OCI-LY1 (cell line): ENCODE results near the gene GGNBP2.
A peak's percentile ranks its signal among the peaks of the same experiment; 100 is the strongest.

Source experiments
- H2AFZ ChIP-seq: fragments of 200-600 bp; sonication (generic), shearing (Covaris generic); 2 replicates; pipeline ENCODE4 v1.6.0; 2014; ENCODE audit warnings: antibody characterized with exemption, mild to moderate bottlenecking, low read length
- H3F3A ChIP-seq: fragments of 200-600 bp; sonication (generic), shearing (Covaris generic); 2 replicates; pipeline ENCODE4 v1.6.0; 2014; ENCODE audit warnings: mild to moderate bottlenecking, antibody characterized with exemption, low read length, moderate library complexity; ENCODE audit not compliant: insufficient read depth
- H3K27ac ChIP-seq: fragments of 200-600 bp; sonication (generic); 2 replicates; pipeline ENCODE4 v1.5.1; 2014; ENCODE audit warnings: low read length, mixed run types, mild to moderate bottlenecking, low read depth; ENCODE audit not compliant: poor library complexity, severe bottlenecking
- H3K27me3 ChIP-seq: fragments of 200-600 bp; sonication (generic); 2 replicates; pipeline ENCODE4 v1.6.0; 2014; ENCODE audit warnings: antibody characterized with exemption, mild to moderate bottlenecking, low read length, moderate library complexity; ENCODE audit not compliant: insufficient read depth
- H3K36me3 ChIP-seq: fragments of 200-600 bp; sonication (generic); 2 replicates; pipeline ENCODE4 v1.6.1; 2014; ENCODE audit warnings: mild to moderate bottlenecking, antibody characterized with exemption, low read length, moderate library complexity, mixed read lengths; ENCODE audit not compliant: insufficient read depth
- H3K4me1 ChIP-seq: fragments of 200-600 bp; sonication (generic); 2 replicates; pipeline ENCODE4 v1.5.1; 2014; ENCODE audit warnings: mild to moderate bottlenecking, low read length, moderate library complexity; ENCODE audit not compliant: insufficient read depth, severe bottlenecking
- H3K4me2 ChIP-seq: fragments of 200-600 bp; sonication (generic), shearing (Covaris generic); 2 replicates; pipeline ENCODE4 v1.6.1; 2014; ENCODE audit warnings: low read length
- H3K4me3 ChIP-seq: fragments of 200-600 bp; sonication (generic); 2 replicates; pipeline ENCODE4 v1.5.1; 2014; ENCODE audit warnings: low read length, low read depth, mild to moderate bottlenecking, mixed read lengths; ENCODE audit not compliant: poor library complexity, severe bottlenecking
- H3K79me2 ChIP-seq: fragments of 200-600 bp; shearing (Covaris generic); 2 replicates; pipeline ENCODE4 v1.6.1; 2016; ENCODE audit warnings: mixed run types, low read length, mixed read lengths; ENCODE audit not compliant: insufficient read depth
- H3K9ac ChIP-seq: fragments of 200-600 bp; sonication (generic), shearing (Covaris generic); 2 replicates; pipeline ENCODE4 v1.6.1; 2014; ENCODE audit warnings: mild to moderate bottlenecking, low read length, mixed read lengths
- H3K9me2 ChIP-seq: fragments of 200-600 bp; sonication (generic), shearing (Covaris generic); 2 replicates; pipeline ENCODE4 v1.6.1; 2014; ENCODE audit warnings: low read depth, mild to moderate bottlenecking, low read length, mixed read lengths
- H3K9me3 ChIP-seq: fragments of 200-600 bp; shearing (Covaris generic); 2 replicates; pipeline ENCODE4 v1.6.1; 2014; ENCODE audit warnings: low read length, mixed read lengths
- H4K20me1 ChIP-seq: fragments of 200-600 bp; sonication (generic), shearing (Covaris generic); 2 replicates; pipeline ENCODE4 v1.6.0; 2016; ENCODE audit warnings: mild to moderate bottlenecking, low read length; ENCODE audit not compliant: insufficient read depth
- EZH2 ChIP-seq: fragments of 200-600 bp; sonication (generic), shearing (Covaris generic); IDR thresholded peaks from 2 replicates; pipeline ENCODE4 v1.8.0; 2017; ENCODE audit warnings: borderline replicate concordance, mixed run types, mild to moderate bottlenecking, antibody characterized with exemption, low read length, moderate library complexity, mixed read lengths
- TF ChIP-seq, protein P1 (sequence below): fragments of 200-600 bp; sonication (generic), shearing (Covaris generic); IDR thresholded peaks from 2 replicates; pipeline ENCODE4 v1.5.1; 2017; ENCODE audit warnings: mild to moderate bottlenecking, antibody characterized with exemption, low read length, moderate library complexity, mixed read lengths

The GGNBP2 gene

DNA sequence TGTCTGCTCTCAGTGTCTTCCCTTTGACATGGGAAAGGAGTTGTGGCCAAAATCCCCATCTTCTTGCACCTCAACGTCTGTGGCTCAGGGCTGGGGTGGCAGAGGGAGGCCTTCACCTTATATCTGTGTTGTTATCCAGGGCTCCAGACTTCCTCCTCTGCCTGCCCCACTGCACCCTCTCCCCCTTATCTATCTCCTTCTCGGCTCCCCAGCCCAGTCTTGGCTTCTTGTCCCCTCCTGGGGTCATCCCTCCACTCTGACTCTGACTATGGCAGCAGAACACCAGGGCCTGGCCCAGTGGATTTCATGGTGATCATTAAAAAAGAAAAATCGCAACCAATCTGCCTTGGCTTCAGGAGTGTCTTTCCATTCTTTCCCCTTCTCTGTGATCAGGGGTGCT lies 55.7 kb downstream of the GGNBP2 start:
- no peaks in the 10 kb centered on the region for H3F3A ChIP-seq
- TF ChIP-seq, protein P1, sequence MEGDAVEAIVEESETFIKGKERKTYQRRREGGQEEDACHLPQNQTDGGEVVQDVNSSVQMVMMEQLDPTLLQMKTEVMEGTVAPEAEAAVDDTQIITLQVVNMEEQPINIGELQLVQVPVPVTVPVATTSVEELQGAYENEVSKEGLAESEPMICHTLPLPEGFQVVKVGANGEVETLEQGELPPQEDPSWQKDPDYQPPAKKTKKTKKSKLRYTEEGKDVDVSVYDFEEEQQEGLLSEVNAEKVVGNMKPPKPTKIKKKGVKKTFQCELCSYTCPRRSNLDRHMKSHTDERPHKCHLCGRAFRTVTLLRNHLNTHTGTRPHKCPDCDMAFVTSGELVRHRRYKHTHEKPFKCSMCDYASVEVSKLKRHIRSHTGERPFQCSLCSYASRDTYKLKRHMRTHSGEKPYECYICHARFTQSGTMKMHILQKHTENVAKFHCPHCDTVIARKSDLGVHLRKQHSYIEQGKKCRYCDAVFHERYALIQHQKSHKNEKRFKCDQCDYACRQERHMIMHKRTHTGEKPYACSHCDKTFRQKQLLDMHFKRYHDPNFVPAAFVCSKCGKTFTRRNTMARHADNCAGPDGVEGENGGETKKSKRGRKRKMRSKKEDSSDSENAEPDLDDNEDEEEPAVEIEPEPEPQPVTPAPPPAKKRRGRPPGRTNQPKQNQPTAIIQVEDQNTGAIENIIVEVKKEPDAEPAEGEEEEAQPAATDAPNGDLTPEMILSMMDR: no peak
- TF ChIP-seq EZH2: no peak
- no peaks in the 10 kb centered on the region for H4K20me1 ChIP-seq
- peak overlapping the region; percentile 88 for H3K4me3 ChIP-seq
- H3K9ac ChIP-seq: peak overlapping the region; percentile 83; the same call in 1 of the 2 replicates
- H3K4me2 ChIP-seq: peak overlapping the region; percentile 86; the same call in 1 of the 2 replicates
- H2AFZ ChIP-seq: no peak overlapping the region
- H3K36me3 ChIP-seq: no peaks in the 10 kb centered on the region; the same call in 1 of the 2 replicates
- H3K79me2 ChIP-seq: no peaks in the 10 kb centered on the region
- no peaks in the 10 kb centered on the region for H3K9me2 ChIP-seq
- no peaks in the 10 kb centered on the region for H3K27me3 ChIP-seq
- H3K9me3 ChIP-seq: no peaks in the 10 kb centered on the region
- peak overlapping the region; percentile 21 for H3K27ac ChIP-seq
- H3K4me1 ChIP-seq: peaks cover 28% of the 10 kb centered on the region

DNA sequence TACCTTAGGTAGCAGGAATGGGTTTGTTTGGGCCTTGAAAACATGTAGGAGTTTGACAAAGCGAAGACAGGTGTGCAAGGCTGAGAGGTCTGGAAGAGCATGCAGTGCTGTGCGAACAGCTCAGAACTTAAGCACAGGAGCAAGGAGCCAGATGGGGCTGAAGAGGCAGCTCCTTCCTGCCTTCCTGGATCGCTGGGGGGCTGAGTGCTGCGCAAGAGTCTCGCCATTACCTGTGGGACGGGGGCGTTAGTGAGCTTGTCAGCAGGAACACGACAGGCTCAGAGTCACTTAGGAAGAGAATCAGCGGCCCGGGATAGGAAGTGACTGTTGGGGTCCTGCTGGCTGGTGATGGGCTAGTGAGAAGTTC lies 56.2 kb downstream of the GGNBP2 start:
- Histone ChIP-seq H3K9me2 (no peaks in the 10 kb centered on the region), H4K20me1 (no peaks in the 10 kb centered on the region), H3K4me1 (peaks cover 32% of the 10 kb centered on the region), H3K27ac (peak overlapping the region; percentile 21), H2AFZ (0 out of 2 replicates have a peak overlapping the region, but pooled peaks have one; percentile 4), H3F3A (no peaks in the 10 kb centered on the region), H3K36me3 (no peaks in the 10 kb centered on the region; the same call in 1 of the 2 replicates), H3K9me3 (no peaks in the 10 kb centered on the region), H3K27me3 (no peaks in the 10 kb centered on the region), H3K4me3 (peak overlapping the region; percentile 88), H3K4me2 (peak overlapping the region; percentile 86), H3K9ac (peak overlapping the region; percentile 83), H3K79me2 (no peaks in the 10 kb centered on the region)
- TF ChIP-seq, protein P1: peak; percentile 31; the same call in 1 of the 2 replicates
- TF ChIP-seq EZH2: no peak

DNA sequence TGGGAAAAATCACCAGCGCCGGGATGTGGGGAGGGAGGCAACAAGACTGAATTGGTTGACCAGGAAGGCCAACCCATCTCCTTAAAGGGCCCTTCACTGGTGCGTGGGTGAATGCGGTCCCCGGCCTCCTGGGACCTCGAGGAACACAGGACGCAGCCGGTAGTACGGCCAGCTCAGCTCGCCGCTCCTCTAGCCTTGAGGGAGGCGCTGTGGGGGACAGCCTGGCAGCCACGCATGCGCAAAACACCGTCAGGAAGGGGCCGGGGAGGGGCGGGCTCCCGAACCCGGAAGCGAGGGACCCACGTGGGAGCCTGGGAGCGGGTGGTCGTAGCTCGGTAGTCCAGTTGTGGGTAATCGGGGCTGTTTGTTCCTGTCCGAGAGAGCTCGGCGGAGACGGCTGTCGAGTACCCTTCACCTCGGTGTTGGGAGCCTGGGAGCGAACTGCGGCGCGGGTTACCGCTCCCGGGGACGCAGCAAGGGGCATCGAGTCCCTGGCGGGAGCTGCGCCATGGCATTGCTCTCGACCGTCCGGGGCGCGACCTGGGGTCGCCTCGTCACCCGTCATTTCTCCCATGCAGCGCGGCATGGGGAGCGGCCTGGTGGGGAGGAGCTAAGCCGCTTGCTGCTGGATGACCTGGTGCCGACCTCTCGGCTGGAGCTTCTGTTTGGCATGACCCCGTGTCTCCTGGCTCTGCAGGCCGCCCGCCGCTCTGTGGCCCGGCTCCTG lies 56.7 kb downstream of the GGNBP2 start, which contains the start of gene MRM1:
Gene MRM1, plus strand, starts transcription at position 281 of the 727 bp plus-strand sequence. Its CDS starts 228 bp downstream, at position 509.
- no peaks in the 10 kb centered on the region for H3F3A ChIP-seq
- H3K9me3 ChIP-seq: no peaks in the 10 kb centered on the region
- peak within 1 kb of the TSS; percentile 83 for H3K9ac ChIP-seq
- peak within 1 kb of the TSS; percentile 88 for H3K4me3 ChIP-seq
- H3K4me1 ChIP-seq: peaks cover 33% of the 10 kb centered on the region
- no peaks in the 10 kb centered on the region for H3K27me3 ChIP-seq
- peak within 1 kb of the TSS; percentile 21 for H3K27ac ChIP-seq
- H3K36me3 ChIP-seq: no peaks in the 10 kb centered on the region; the same call in 1 of the 2 replicates
- no peaks in the 10 kb centered on the region for H3K79me2 ChIP-seq
- H2AFZ ChIP-seq: 0 out of 2 replicates have a peak within 1 kb of the TSS, but pooled peaks have one; percentile 4
- no peak for TF ChIP-seq EZH2
- TF ChIP-seq, protein P1: no peak
- no peaks in the 10 kb centered on the region for H3K9me2 ChIP-seq
- peak within 1 kb of the TSS; percentile 86 for H3K4me2 ChIP-seq
- no peaks in the 10 kb centered on the region for H4K20me1 ChIP-seq
